Measurements from ENCODE around the gene ROBO4. TPM values are rescaled to one million over a fixed set of nuclear protein-coding genes. Genes with fewer than 3 reads are reported as not detected.
A peak's percentile ranks its signal among the peaks of the same experiment; 100 is the strongest.

The ROBO4 gene
- total and polyA plus RNA-seq, 3 experiments from 2014 or later = not detected

DNA sequence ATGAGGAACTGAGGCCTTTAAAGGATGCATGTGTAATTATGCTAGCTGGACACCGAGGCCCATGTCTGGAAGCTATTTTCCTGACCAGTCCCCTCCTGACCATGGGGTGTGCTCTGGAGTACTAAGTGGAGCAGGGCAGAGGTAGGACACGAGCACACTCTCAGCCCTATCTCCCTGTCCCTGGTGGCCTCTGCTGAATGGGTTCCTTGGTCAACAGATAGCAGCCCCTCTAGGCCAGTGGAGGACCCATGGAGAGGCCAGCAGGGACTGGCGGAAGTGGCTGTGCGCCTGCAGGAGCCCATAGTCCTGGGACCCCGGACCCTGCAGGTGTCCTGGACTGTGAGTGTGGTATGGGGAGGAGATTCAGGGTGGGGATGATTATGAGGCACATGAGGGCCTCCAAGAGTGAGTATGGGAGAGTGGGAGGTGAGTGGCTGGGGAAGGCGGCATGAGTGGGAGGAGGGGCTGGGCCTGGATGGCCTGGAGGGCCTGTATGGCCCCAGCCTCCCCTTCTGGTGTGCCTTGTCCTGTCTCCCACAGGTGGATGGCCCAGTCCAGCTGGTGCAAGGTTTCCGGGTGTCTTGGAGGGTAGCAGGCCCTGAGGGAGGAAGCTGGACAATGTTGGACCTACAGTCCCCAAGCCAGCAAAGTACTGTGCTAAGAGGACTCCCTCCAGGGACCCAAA is 23.0 kb downstream of the ROBO4 start:
- Mint-ChIP-seq H3K27ac (peak overlapping the region in 1 of 8 donors; percentile 83), H3K4me3 (peak overlapping the region in 3 of 7 donors; percentile 6 to 50 (median 22)), H3K27me3 (peaks cover 37 to 55% of the 10 kb centered on the region in 2 donors), H3K4me1 (peaks cover 14 to 26% (median 21%) of the 10 kb centered on the region in 3 donors), H3K36me3 (peaks cover 0 to 2% (median 0%) of the 10 kb centered on the region in 3 donors), H3K9me3 (peaks cover 0 to 2% (median 0%) of the 10 kb centered on the region in 5 donors)
- peaks cover 16% of the 10 kb centered on the region for H3K4me1 ChIP-seq (ENCODE audit: insufficient read depth, low read length)
- no peak overlapping the region for H3K27ac ChIP-seq (ENCODE audit: low read depth, low read length)
- DNase-seq = no peak
- H3K27me3 ChIP-seq (ENCODE audit: insufficient read depth, low read length, poor library complexity, severe bottlenecking) = peaks cover 10% of the 10 kb centered on the region
- H3K4me3 ChIP-seq (ENCODE audit: low read length) = no peak overlapping the region
- POLR2A ChIA-PET = no interaction called here
- H3K36me3 ChIP-seq (ENCODE audit: insufficient read depth, low read length) = no peaks in the 10 kb centered on the region
- no peaks in the 10 kb centered on the region for H3K9me3 ChIP-seq (ENCODE audit: low read length)
- CTCF ChIA-PET = interaction anchor here (0.7 to 2.6 kb wide), 3 partner anchors 9 to 62 kb away, joined by 3 to 6 read pairs (median 6); partner anchors contain the start of gene ROBO3

DNA sequence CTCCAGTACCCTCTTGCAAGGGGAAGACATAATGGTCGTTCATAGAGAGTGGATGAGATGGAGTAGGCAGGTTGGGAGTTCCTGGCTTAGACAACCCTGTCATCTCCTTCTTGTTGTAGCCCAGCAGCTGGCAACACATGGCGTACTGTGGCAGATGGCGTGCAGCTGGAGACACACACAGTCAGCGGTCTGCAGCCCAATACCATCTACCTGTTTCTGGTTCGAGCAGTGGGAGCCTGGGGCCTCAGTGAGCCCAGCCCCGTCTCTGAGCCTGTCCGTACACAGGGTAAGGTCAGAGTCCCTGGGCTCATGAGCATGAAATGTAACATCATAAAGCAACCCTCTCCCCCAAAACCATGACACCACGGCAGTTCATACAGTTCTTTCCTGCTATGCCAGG is 23.7 kb downstream of the ROBO4 start:
- peaks cover 16% of the 10 kb centered on the region for H3K27me3 ChIP-seq (ENCODE audit: insufficient read depth, low read length, poor library complexity, severe bottlenecking)

DNA sequence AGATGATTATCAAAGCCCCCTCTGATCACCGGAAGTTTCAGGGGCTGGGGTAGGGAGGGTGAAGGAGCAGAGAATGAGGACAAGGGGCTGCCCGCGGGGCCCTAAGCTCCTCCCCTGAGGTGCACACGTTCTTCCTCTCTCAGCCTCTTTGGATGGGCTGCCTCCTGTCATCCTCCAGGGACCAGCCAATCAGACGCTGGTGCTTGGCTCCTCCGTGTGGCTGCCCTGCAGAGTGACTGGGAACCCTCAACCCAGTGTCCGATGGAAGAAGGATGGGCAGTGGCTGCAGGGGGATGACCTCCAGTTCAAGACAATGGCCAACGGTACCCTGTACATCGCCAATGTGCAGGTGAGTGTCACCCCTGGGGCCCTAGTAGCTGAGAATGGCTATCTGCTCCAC is 24.9 kb downstream of the ROBO4 start:
- H3K4me1 ChIP-seq (ENCODE audit: insufficient read depth, low read length) = peaks cover 29% of the 10 kb centered on the region
- peaks cover 29% of the 10 kb centered on the region for H3K27me3 ChIP-seq (ENCODE audit: insufficient read depth, low read length, poor library complexity, severe bottlenecking)
- H3K36me3 ChIP-seq (ENCODE audit: insufficient read depth, low read length) = no peaks in the 10 kb centered on the region
- H3K4me1 Mint-ChIP-seq = peaks cover 25 to 37% (median 29%) of the 10 kb centered on the region in 3 donors
- peaks cover 0 to 2% (median 0%) of the 10 kb centered on the region in 3 donors for H3K36me3 Mint-ChIP-seq
- peaks cover 0 to 2% (median 0%) of the 10 kb centered on the region in 5 donors for H3K9me3 Mint-ChIP-seq
- POLR2A ChIA-PET = no interaction called here
- DNase-seq = no peak
- H3K4me3 Mint-ChIP-seq = peak overlapping the region in 1 of 7 donors; percentile 26
- H3K27ac ChIP-seq (ENCODE audit: low read depth, low read length) = no peak overlapping the region
- no peaks in the 10 kb centered on the region for H3K9me3 ChIP-seq (ENCODE audit: low read length)
- no peak overlapping the region for H3K4me3 ChIP-seq (ENCODE audit: low read length)
- CTCF ChIA-PET = no interaction called here
- H3K27me3 Mint-ChIP-seq = peaks cover 55 to 75% of the 10 kb centered on the region in 2 donors
- H3K27ac Mint-ChIP-seq = peak overlapping the region in 2 of 8 donors; percentile 14 to 47

More for the DNA sequence above, 23.7 kb downstream of the ROBO4 start:
- DNase-seq = peak in 1 of 5 donors; percentile 34
- H3K4me1 Mint-ChIP-seq = peaks cover 21 to 33% (median 28%) of the 10 kb centered on the region in 3 donors
- peak overlapping the region in 3 of 7 donors; percentile 2 to 52 (median 40) for H3K4me3 Mint-ChIP-seq
- H3K9me3 Mint-ChIP-seq = peaks cover 0 to 2% (median 0%) of the 10 kb centered on the region in 5 donors
- peaks cover 44 to 63% of the 10 kb centered on the region in 2 donors for H3K27me3 Mint-ChIP-seq
- H3K9me3 ChIP-seq (ENCODE audit: low read length) = no peaks in the 10 kb centered on the region
- H3K4me3 ChIP-seq (ENCODE audit: low read length) = no peak overlapping the region
- H3K4me1 ChIP-seq (ENCODE audit: insufficient read depth, low read length) = peaks cover 22% of the 10 kb centered on the region
- H3K27ac Mint-ChIP-seq = no peak overlapping the region
- POLR2A ChIA-PET = no interaction called here
- CTCF ChIA-PET = interaction anchor here (1.8 kb wide), 1 partner anchor 8 kb away, joined by 6 read pairs; the partner anchor contains the start of gene ROBO3
- H3K27ac ChIP-seq (ENCODE audit: low read depth, low read length) = no peak overlapping the region
- peaks cover 0 to 2% (median 0%) of the 10 kb centered on the region in 3 donors for H3K36me3 Mint-ChIP-seq
- no peaks in the 10 kb centered on the region for H3K36me3 ChIP-seq (ENCODE audit: insufficient read depth, low read length)

DNA sequence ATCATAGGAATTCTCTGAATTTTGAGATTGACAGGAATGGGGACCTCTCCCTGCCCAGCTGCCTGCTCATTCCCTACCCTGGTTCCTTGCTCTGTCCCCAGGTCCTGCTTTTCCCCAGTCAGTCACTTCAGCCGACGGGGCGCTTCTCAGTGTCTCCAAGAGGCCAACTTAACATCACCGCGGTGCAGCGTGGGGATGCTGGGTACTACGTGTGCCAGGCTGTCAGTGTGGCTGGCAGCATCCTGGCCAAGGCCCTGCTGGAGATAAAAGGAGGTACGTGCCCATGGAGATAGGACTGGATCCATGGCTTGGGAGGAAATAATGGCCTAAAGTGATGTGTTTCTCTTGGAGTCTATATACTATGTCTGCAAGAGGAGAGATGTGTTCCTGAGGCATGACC is 25.4 kb downstream of the ROBO4 start:
- CTCF ChIA-PET = no interaction called here
- no peak for DNase-seq
- peak overlapping the region in 1 of 7 donors; percentile 26 for H3K4me3 Mint-ChIP-seq
- Histone ChIP-seq H3K27me3 (ENCODE audit: insufficient read depth, low read length, poor library complexity, severe bottlenecking) (peaks cover 32% of the 10 kb centered on the region), H3K27ac (ENCODE audit: low read depth, low read length) (no peak overlapping the region), H3K4me3 (ENCODE audit: low read length) (no peak overlapping the region), H3K9me3 (ENCODE audit: low read length) (no peaks in the 10 kb centered on the region), H3K36me3 (ENCODE audit: insufficient read depth, low read length) (no peaks in the 10 kb centered on the region), H3K4me1 (ENCODE audit: insufficient read depth, low read length) (peaks cover 27% of the 10 kb centered on the region)
- POLR2A ChIA-PET = no interaction called here
- peak overlapping the region in 1 of 8 donors; percentile 47 for H3K27ac Mint-ChIP-seq
- peaks cover 0 to 2% (median 0%) of the 10 kb centered on the region in 5 donors for H3K9me3 Mint-ChIP-seq
- peaks cover 60 to 79% of the 10 kb centered on the region in 2 donors for H3K27me3 Mint-ChIP-seq
- H3K4me1 Mint-ChIP-seq = peaks cover 26 to 37% (median 26%) of the 10 kb centered on the region in 3 donors
- H3K36me3 Mint-ChIP-seq = peaks cover 0 to 2% (median 0%) of the 10 kb centered on the region in 3 donors

GRCh38 chr11:124870430-124870829 is 27.2 kb downstream of the ROBO4 start:
- DNase-seq = no peak
- H3K4me3 ChIP-seq (ENCODE audit: low read length) = no peak overlapping the region
- Mint-ChIP-seq H3K9me3 (peaks cover 0 to 2% (median 0%) of the 10 kb centered on the region in 5 donors), H3K36me3 (no peaks in the 10 kb centered on the region), H3K27me3 (peaks cover 70 to 92% of the 10 kb centered on the region in 2 donors), H3K27ac (no peak overlapping the region), H3K4me3 (peak overlapping the region in 1 of 7 donors; percentile 36), H3K4me1 (peaks cover 23 to 40% (median 26%) of the 10 kb centered on the region in 3 donors)
- no peaks in the 10 kb centered on the region for H3K9me3 ChIP-seq (ENCODE audit: low read length)
- ChIA-PET POLR2A (no interaction called here), CTCF (no interaction called here)
- H3K27me3 ChIP-seq (ENCODE audit: insufficient read depth, low read length, poor library complexity, severe bottlenecking) = peaks cover 49% of the 10 kb centered on the region
- H3K36me3 ChIP-seq (ENCODE audit: insufficient read depth, low read length) = no peaks in the 10 kb centered on the region
- H3K27ac ChIP-seq (ENCODE audit: low read depth, low read length) = no peak overlapping the region
- peaks cover 30% of the 10 kb centered on the region for H3K4me1 ChIP-seq (ENCODE audit: insufficient read depth, low read length)

- Mint-ChIP-seq H3K27ac (no peak overlapping the region), H3K4me3 (peak overlapping the region in 2 of 7 donors; percentile 16 to 61), H3K36me3 (no peaks in the 10 kb centered on the region), H3K9me3 (peaks cover 0 to 2% (median 0%) of the 10 kb centered on the region in 5 donors), H3K27me3 (peaks cover 70 to 94% of the 10 kb centered on the region in 2 donors), H3K4me1 (peaks cover 23 to 41% (median 26%) of the 10 kb centered on the region in 3 donors)
- Histone ChIP-seq H3K4me3 (ENCODE audit: low read length) (no peak overlapping the region), H3K27ac (ENCODE audit: low read depth, low read length) (no peak overlapping the region), H3K4me1 (ENCODE audit: insufficient read depth, low read length) (peaks cover 32% of the 10 kb centered on the region), H3K27me3 (ENCODE audit: insufficient read depth, low read length, poor library complexity, severe bottlenecking) (peaks cover 52% of the 10 kb centered on the region), H3K9me3 (ENCODE audit: low read length) (no peaks in the 10 kb centered on the region), H3K36me3 (ENCODE audit: insufficient read depth, low read length) (no peaks in the 10 kb centered on the region)
- ChIA-PET POLR2A (no interaction called here), CTCF (no interaction called here)
- no peak for DNase-seq
Measured at GRCh38 chr11:124869856-124870387, 27.7 kb downstream of the ROBO4 start.

DNA sequence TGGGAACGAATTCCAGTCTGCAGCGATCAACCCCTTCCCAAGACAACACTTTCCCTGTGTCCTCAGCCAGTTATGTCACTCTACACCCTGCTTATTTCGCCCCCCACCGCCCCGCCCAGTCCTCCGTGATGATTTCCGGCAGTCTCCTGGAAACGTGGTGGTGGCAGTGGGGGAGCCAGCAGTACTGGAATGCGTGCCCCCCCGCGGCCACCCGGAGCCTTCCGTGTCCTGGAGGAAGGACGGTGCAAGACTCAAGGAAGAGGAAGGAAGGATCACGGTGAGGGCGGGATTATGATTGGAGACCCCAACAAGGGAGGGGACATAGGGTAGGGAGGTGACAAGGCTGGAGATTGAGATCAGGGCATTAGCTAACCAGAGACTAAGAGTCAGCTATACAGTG is 28.3 kb downstream of the ROBO4 start:
- Mint-ChIP-seq H3K36me3 (no peaks in the 10 kb centered on the region), H3K27me3 (peaks cover 76 to 94% of the 10 kb centered on the region in 2 donors), H3K27ac (no peak overlapping the region), H3K9me3 (peaks cover 0 to 2% (median 0%) of the 10 kb centered on the region in 5 donors), H3K4me3 (peak overlapping the region in 5 of 7 donors; percentile 12 to 61 (median 32)), H3K4me1 (peaks cover 23 to 41% (median 27%) of the 10 kb centered on the region in 3 donors)
- Histone ChIP-seq H3K36me3 (ENCODE audit: insufficient read depth, low read length) (no peaks in the 10 kb centered on the region), H3K4me3 (ENCODE audit: low read length) (peak overlapping the region; percentile 37), H3K27me3 (ENCODE audit: insufficient read depth, low read length, poor library complexity, severe bottlenecking) (peaks cover 57% of the 10 kb centered on the region), H3K9me3 (ENCODE audit: low read length) (no peaks in the 10 kb centered on the region), H3K4me1 (ENCODE audit: insufficient read depth, low read length) (peaks cover 32% of the 10 kb centered on the region), H3K27ac (ENCODE audit: low read depth, low read length) (no peak overlapping the region)
- ChIA-PET CTCF (no interaction called here), POLR2A (no interaction called here)
- no peak for DNase-seq
